Measurements from ENCODE around the gene NSUN2.

DNA sequence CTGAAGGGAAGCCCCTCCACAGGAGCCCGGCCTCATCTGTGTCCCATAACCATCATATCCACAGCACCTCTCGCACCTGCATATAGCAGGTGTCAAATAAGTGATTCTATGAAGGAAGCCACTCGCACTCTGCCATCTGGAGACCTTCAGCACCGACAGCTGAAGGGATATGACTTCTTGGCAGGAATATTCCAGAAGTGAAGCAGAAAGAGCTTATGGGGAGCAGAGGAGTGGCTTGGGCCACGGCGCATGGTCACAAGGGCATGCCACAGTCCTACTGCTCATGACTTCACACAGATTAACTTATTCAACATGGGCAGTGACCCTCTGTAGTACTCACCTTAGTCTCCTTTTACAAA is 80.9 kb downstream of the NSUN2 start:
- TF ChIP-seq POLR2AphosphoS5 (IDR thresholded peaks at IDR 0.05; ENCODE audit: low read depth, low read length) = no peak
- no peak for TF ChIP-seq POLR2A (IDR thresholded peaks at IDR 0.05; ENCODE audit: low read depth, low read length)
- TF ChIP-seq TAF1 (IDR thresholded peaks at IDR 0.05; ENCODE audit: borderline replicate concordance, low read depth, low read length) = no peak
